Loucy (cell line): ENCODE measurements around the gene RTL10.

Experiments
- H2AFZ ChIP-seq: fragments of 200-600 bp; sonication (generic); 2 replicates; pipeline ENCODE4 v1.6.0; 2016; ENCODE audit warnings: antibody characterized with exemption, mild to moderate bottlenecking, low read length, moderate library complexity
- H3F3A ChIP-seq: fragments of 200-600 bp; 2 replicates; pipeline ENCODE4 v1.6.0; 2016; ENCODE audit warnings: antibody characterized with exemption, low read depth, mild to moderate bottlenecking
- H3K27me3 ChIP-seq: fragments of 200-600 bp; sonication (generic); 2 replicates; pipeline ENCODE4 v1.6.1; 2014; ENCODE audit warnings: low read length, mild to moderate bottlenecking; ENCODE audit not compliant: insufficient read depth, poor library complexity, severe bottlenecking
- H3K36me3 ChIP-seq: fragments of 200-600 bp; sonication (generic); 2 replicates; pipeline ENCODE4 v1.6.1; 2016; ENCODE audit warnings: low read length; ENCODE audit not compliant: insufficient read depth
- H3K4me1 ChIP-seq: fragments of 200-600 bp; sonication (generic); 2 replicates; pipeline ENCODE4 v1.5.1; 2014; ENCODE audit warnings: low read length, mild to moderate bottlenecking; ENCODE audit not compliant: insufficient read depth, poor library complexity, severe bottlenecking
- H3K4me2 ChIP-seq: fragments of 200-600 bp; sonication (generic); 2 replicates; pipeline ENCODE4 v1.6.0; 2014; ENCODE audit warnings: antibody characterized with exemption, low read length, low read depth, mild to moderate bottlenecking; ENCODE audit not compliant: poor library complexity, severe bottlenecking
- H3K4me3 ChIP-seq: fragments of 200-600 bp; sonication (generic); 2 replicates; pipeline ENCODE4 v1.5.1; 2014; ENCODE audit warnings: low read length, mild to moderate bottlenecking, mixed read lengths; ENCODE audit not compliant: poor library complexity, severe bottlenecking
- H3K79me2 ChIP-seq: fragments of 200-600 bp; sonication (generic); 2 replicates; pipeline ENCODE4 v1.6.1; 2014; ENCODE audit warnings: low read length; ENCODE audit not compliant: insufficient read depth
- H3K9ac ChIP-seq: fragments of 200-600 bp; sonication (generic); 2 replicates; pipeline ENCODE4 v1.6.0; 2014; ENCODE audit warnings: mild to moderate bottlenecking, low read depth, low read length, moderate library complexity; ENCODE audit not compliant: poor library complexity, severe bottlenecking
- H3K9me2 ChIP-seq: fragments of 200-600 bp; sonication (generic); replicated peaks from 2 replicates; pipeline ENCODE4 v1.6.1; 2016; ENCODE audit warnings: low read depth, low read length, mixed read lengths
- H3K9me3 ChIP-seq: fragments of 200-600 bp; sonication (generic); 2 replicates; pipeline ENCODE4 v1.6.1; 2014; ENCODE audit warnings: mild to moderate bottlenecking, antibody characterized with exemption, low read length, low read depth; ENCODE audit not compliant: insufficient read depth
- H4K20me1 ChIP-seq: fragments of 200-600 bp; sonication (generic); 2 replicates; pipeline ENCODE4 v1.6.0; 2014; ENCODE audit warnings: antibody characterized with exemption, low read length, mild to moderate bottlenecking; ENCODE audit not compliant: insufficient read depth, poor library complexity, severe bottlenecking
- EZH2phosphoT487 ChIP-seq: fragments of 200-600 bp; IDR thresholded peaks from 2 replicates; pipeline ENCODE4 v1.6.1; 2018; ENCODE audit warnings: antibody characterized with exemption, mild to moderate bottlenecking, moderate library complexity, borderline replicate concordance
- TF ChIP-seq, protein P1 (sequence below): fragments of 200-600 bp; sonication (generic); conservative IDR thresholded peaks from 2 replicates; pipeline ENCODE4 v1.5.1; 2014; ENCODE audit warnings: mild to moderate bottlenecking, antibody characterized with exemption, low read length

RTL10 gene

GRCh38 chr22:19903031-19903430 lies 48.4 kb upstream of the RTL10 start:
- no peaks in the 10 kb centered on the region for H3K9me2 ChIP-seq
- no peaks in the 10 kb centered on the region for H4K20me1 ChIP-seq
- no peak overlapping the region for H3K4me3 ChIP-seq
- no peaks in the 10 kb centered on the region for H3K79me2 ChIP-seq
- H3K9ac ChIP-seq = no peak overlapping the region
- TF ChIP-seq, protein P1, sequence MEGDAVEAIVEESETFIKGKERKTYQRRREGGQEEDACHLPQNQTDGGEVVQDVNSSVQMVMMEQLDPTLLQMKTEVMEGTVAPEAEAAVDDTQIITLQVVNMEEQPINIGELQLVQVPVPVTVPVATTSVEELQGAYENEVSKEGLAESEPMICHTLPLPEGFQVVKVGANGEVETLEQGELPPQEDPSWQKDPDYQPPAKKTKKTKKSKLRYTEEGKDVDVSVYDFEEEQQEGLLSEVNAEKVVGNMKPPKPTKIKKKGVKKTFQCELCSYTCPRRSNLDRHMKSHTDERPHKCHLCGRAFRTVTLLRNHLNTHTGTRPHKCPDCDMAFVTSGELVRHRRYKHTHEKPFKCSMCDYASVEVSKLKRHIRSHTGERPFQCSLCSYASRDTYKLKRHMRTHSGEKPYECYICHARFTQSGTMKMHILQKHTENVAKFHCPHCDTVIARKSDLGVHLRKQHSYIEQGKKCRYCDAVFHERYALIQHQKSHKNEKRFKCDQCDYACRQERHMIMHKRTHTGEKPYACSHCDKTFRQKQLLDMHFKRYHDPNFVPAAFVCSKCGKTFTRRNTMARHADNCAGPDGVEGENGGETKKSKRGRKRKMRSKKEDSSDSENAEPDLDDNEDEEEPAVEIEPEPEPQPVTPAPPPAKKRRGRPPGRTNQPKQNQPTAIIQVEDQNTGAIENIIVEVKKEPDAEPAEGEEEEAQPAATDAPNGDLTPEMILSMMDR = no peak
- no peak for TF ChIP-seq EZH2phosphoT487
- no peaks in the 10 kb centered on the region for H3K36me3 ChIP-seq
- H3K4me1 ChIP-seq = no peaks in the 10 kb centered on the region
- no peaks in the 10 kb centered on the region for H3K27me3 ChIP-seq
- no peak overlapping the region for H2AFZ ChIP-seq
- no peak overlapping the region for H3K4me2 ChIP-seq
- no peaks in the 10 kb centered on the region for H3K9me3 ChIP-seq
- no peaks in the 10 kb centered on the region for H3F3A ChIP-seq

- peaks cover 2% of the 10 kb centered on the region for H3K4me1 ChIP-seq
- H3K4me3 ChIP-seq = no peak overlapping the region
Measured at GRCh38 chr22:19902245-19902715, 47.6 kb upstream of the RTL10 start.

GRCh38 chr22:19901577-19902244 lies 47.0 kb upstream of the RTL10 start:
- Histone ChIP-seq H4K20me1 (no peaks in the 10 kb centered on the region), H2AFZ (no peak overlapping the region), H3K9me3 (no peaks in the 10 kb centered on the region), H3K4me2 (no peak overlapping the region), H3K4me3 (no peak overlapping the region), H3K27me3 (no peaks in the 10 kb centered on the region), H3K9me2 (no peaks in the 10 kb centered on the region), H3K36me3 (no peaks in the 10 kb centered on the region), H3K79me2 (no peaks in the 10 kb centered on the region), H3K4me1 (peaks cover 8% of the 10 kb centered on the region), H3K9ac (peak overlapping the region; percentile 2), H3F3A (no peaks in the 10 kb centered on the region)
- no peak for TF ChIP-seq EZH2phosphoT487
- TF ChIP-seq, protein P1 = no peak

More at GRCh38 chr22:19902245-19902715, 47.6 kb upstream of the RTL10 start:
- Histone ChIP-seq H3K36me3 (no peaks in the 10 kb centered on the region), H4K20me1 (no peaks in the 10 kb centered on the region), H3K4me2 (no peak overlapping the region), H3K9me3 (no peaks in the 10 kb centered on the region), H2AFZ (no peak overlapping the region), H3K27me3 (no peaks in the 10 kb centered on the region), H3F3A (no peaks in the 10 kb centered on the region), H3K79me2 (no peaks in the 10 kb centered on the region), H3K9me2 (no peaks in the 10 kb centered on the region), H3K9ac (peak overlapping the region; percentile 2)
- TF ChIP-seq, protein P1 = no peak
- TF ChIP-seq EZH2phosphoT487 = no peak
